Embryonic facial prominence (tissue), 1 donor: ENCODE results near the gene CDK15.

Experiments used
- DNase-seq: peaks from one replicate; pipeline ENCODE4 v3.0.0-alpha.2; 2016; ENCODE audit errors: extremely low spot score

CDK15 gene

DNA sequence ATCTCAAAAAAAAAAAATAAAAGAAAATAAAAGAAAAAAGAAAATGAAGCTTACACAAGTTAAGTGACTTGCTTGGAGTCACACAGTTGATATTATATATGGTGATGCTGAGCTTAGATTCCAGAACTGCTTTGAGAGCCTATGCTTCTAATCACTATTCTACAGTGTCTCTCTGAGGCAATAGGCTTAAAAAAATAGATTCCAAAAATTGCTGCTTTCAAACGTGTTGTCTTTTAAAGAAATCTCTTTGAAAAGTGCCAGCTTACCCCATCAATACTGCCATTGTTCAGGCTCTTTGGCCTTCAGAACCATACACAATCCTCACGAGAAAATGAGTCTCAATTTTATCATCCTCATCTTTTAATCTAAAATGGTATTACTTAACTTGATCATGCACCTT lies 102.6 kb downstream of the CDK15 start:
- DNase-seq = no peak

DNA sequence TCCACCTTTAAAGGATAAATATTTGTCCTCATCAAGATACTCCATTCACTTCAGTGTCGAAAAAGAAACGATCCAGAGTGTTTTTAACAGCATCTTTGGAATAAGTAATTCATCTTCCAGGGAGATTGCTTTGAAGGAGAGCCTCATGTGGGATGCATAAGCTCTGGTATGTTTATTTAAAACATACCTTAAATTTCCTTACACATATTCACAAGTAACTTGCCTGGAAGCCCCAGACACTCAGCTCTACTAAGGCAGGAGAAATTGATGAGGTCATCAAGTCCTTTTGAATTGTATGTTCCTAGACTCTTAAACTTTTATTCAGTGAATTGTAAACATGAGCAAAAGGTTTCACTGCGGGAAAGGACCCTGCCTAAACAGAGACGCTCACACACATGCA lies 103.0 kb downstream of the CDK15 start:
- DNase-seq = no peak

DNA sequence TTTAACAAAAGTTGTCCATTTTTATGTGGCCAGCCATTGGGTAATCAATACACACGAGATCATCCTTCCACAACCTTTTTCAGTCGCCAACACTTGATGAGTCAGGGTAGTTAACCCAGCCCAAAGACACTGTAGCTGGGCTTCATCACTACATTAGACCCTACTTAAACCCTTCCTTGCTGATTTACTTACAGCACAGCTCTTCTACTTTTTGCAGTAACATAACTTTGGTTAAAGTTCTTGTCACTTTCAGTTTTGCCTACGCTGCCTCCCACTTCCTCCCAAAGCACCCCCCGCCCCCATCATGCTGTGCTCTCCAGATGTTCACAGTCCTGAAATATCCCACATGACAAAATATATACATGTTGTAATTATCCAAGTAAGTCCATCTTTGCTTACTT lies 103.6 kb downstream of the CDK15 start:
- no peak for DNase-seq

DNA sequence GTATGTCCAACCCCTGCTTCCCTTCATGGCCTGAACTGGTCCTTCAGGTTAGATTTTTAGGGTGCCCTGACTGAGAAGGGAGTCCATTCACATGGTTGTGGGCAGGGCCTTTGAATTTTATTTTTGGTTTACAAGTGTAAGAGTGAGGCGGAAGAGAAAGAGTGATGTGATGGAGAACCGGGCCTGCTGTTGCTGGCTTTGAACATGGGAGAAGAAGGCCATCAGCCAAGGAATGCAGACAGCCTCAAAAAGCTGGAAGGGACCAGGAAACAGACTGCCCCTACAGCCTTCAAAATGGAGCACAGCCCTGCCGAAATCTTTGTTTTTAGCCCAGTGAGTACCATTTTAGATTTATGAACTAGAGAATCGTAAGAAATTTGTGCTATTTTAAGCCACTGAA lies 105.0 kb downstream of the CDK15 start:
- no peak for DNase-seq

DNA sequence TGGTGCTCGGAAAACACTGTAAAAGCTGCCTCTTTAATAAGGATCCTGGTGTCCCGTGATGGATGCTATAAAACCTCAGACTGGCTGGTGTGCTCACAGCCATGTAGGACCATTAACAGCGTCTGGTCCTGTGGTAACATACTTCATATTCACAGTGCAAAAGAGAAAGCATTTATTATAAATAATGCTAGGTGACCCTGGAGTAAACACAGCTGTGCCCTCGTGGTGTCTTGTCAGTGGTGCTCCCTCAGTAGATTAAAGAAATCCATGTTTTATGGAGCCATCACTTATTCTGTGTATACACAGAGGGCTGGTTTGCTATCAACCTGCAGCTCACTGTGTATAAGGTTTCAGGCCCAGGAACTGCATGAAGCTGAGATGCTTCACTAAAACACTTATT lies 106.9 kb downstream of the CDK15 start:
- no peak for DNase-seq

DNA sequence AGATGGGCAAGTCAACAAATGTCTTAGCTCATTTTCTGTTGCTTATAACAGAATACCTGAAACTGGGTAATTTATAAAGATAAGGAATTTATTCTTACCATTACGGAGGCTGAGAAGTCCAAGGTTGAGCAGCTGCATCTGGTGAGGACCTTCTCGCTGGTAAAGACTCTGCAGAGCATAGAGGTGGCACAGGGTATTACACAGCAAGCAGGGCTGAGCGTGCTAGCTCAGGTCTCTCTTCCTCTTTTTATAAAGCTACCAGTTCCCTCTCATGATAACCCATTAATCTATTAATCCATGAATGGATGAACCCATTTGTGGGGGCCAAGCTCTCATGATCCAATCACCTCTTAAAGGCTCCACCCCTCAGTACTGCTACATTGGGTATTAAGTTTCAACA lies 109.1 kb downstream of the CDK15 start:
- no peak for DNase-seq

DNA sequence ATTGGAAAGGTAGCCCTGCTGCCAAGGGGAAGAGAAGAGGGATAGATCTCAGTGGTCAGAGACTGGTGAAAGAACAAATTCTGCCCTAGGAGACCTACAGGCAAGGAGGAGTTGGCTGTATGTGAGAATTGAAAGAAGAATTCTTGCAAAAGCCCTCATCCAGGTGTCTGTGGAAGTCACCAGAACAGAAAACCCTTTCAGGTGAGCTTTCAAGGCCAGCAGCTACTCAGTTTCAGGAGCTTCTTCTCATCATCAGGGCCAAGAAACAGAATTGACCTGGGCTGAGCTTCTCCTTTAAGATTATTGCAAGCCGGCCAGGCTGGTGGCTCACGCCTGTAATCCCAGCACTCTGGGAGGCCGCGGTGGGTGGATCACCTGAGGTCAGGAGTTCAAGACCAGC lies 110.2 kb downstream of the CDK15 start:
- no peak for DNase-seq

DNA sequence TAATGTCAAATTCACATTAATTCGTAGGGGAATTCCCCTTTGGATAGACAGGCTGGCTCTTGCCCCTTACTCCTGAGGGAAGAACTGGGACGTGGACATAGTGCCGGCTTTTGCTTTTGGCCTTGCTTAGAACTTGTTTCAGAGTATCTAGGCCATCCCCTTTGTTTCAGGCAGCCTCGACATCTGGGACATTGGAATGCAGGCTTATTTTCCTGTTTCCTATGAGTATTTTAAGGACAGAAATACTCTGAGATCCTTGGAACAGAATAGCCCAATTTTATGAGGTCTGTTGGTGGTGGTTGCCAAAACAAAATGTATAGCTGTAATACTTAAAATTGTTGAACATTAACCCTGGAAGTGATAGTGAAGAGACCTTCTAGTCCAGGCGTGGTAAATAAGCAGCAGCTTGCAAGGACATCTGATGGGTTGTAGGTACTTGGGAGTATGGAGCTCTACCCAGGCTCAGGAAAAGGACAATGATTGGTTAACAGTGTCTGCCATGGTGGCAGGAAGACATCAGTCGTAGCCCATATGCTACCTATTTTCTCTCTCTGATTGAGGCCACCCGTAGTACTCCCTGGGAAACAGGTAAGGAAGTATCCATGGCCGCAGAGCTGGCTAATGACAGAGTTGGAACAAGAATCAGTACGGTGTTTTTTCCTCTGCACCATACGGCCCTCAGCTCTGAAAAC lies 112.4 kb downstream of the CDK15 start:
- no peak for DNase-seq

DNA sequence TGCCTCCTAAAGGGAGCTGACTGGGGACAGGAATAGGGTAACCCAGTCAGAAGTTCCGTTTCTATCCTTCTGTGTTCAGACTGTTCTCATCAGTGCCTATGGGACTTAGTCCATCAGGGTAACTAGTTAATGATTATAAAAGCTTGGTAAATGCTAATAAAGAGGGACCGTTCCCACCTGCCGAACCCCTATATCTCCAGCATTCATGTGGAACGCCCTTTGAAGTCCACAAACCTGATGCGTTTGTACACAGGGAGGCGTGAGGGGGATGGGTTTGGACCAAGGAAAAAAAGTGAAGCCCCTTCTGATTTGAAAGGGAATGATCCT lies 112.9 kb downstream of the CDK15 start:
- no peak for DNase-seq

DNA sequence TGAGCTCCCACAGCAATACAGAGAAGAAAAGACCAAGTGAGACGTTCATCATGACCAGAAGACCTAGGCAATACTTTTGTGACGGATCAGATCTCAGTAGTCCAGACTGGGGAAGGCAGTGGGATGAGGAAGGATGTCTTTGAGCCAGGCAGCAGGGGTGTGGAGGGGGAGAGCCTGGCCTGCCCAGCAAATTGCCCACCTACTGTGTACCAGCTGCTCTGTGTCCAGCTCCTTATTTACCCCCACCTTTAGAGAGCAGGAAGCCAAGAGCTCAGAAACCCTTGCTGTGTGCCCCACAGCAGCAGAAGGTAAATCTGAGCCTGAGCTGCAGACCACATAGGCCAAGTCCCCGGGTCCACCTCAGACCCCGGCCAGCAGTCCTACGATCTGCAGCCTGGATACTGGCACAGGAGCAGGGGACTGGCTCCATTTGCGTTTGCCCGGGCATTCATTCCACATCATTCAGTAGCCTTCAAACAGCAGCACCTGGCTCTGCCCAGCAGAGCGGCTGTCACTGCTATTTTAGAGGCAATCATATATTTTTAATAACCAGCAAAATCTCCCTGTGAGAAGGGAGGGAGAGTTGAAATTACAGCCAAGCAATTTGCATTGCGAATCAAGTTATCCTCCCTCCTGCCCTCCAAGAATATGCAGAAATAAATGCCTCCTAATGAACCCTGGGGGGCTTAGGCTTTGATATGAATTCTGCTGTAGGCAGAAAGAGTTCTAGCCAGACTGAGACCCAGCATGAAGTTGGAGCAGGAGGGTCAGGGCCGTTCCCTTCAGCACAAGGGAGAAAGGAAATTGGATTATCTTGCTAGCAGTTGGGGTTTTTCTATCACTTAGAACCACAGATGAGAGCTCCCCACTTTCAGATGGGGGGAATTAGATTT lies 117.3 kb downstream of the CDK15 start:
- DNase-seq = no peak

DNA sequence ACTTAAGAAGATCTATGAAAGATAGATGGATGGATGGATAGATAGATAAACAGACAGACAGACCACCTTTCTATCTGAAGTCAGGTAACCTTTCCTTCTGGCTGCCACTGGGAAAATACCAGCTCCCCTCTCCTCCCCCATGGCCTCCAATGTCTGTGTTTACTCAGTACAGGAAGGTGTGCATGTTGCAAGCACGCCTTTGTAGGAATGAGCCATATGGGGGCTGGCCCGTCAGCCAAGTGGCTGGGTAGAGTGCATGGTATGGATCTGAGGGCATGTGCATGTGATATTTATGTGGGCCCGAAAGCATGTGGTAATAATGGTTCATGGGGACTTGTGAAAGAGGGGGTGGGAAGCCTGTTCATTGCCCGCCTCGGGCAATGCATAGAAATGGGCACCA lies 118.1 kb downstream of the CDK15 start:
- no peak for DNase-seq

DNA sequence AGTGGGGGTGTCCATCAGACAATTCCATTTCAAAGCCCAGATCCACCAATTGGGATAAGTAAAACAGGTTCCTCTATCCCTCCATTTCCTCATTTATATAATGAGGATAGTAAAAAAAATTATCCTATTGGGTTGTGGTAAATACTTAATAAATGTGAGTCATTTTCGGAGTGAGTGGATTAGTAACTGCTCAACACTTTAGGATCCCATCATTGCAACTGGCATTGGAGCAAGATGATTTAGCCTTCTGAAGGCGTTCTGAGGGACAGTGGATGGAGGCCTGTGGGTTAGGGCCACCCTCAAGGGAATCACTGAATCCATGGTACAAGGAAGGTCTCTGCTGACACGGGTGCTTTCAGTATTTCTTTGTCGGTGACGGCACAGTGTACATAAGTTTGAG lies 118.7 kb downstream of the CDK15 start:
- no peak for DNase-seq

DNA sequence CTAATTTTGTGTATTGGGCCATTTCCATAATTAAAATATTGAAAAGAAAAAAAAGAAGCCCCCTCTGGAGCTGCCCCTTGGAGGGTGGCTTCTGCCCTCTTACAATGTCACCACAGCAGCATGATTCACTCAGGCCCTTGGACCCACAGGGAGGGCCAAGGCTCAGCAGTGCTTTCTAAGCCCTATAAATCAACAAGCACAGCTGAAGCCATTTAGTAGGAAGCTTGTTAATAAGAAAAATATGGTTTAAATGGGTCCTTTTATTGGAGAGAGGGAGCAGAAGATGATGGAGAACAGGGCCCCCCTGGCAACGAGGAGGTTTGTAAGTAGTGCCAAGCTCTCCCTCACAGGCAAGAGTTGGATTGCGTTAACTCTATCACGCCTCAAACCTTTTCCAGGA lies 119.7 kb downstream of the CDK15 start:
- no peak for DNase-seq

DNA sequence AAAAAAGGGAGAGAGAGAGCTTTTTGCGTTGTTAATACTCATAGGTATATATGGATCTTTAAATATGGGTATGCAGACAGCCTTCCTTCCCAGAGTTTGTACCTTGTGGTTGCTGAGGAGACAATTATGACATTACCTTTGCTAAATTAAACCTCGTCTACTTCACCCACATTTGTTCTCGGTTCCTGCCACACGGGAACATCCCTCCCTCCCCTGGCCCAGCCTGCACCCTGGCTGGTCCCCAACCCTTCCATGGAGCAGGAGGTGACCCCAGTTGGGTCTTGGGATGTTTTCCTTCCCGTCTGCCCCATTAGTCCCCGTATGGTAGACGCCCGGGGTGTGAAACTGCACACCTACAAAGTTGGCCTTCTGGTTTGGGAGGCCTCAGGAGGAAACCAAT lies 122.0 kb downstream of the CDK15 start:
- no peak for DNase-seq

DNA sequence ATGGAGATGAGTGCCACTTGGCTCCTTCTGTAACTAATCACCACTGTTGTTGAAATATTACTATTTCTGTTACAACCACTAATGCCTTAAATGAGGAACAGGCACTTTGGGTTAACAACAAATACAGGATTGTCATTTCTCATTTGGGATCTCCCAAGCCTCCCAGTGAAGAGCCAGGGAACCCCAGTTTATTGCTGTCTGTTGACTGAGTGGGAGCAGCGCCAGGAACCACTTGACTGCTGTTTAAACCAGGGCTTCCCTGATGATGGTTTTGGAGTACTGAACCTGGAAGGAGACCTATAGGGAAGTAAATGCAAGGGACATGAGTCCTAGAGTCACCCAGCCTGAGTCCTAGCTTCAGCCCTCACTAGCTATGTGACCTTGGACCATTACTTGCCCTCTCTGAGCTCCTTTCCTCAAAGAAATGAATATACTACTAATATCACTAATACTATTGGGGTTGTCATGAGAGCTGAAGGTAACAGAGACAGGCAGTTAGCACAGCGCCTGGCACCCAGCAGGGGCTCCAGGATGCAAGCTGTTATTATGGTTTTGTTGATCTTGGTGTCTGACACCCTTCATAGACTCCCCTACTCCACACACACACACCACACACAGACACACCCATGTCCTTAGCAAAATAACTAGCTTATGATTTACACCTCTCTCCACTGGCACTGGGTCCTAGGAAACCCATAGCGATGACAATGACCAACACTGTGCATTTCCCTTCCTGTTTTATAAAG lies 123.1 kb downstream of the CDK15 start:
- DNase-seq = no peak

DNA sequence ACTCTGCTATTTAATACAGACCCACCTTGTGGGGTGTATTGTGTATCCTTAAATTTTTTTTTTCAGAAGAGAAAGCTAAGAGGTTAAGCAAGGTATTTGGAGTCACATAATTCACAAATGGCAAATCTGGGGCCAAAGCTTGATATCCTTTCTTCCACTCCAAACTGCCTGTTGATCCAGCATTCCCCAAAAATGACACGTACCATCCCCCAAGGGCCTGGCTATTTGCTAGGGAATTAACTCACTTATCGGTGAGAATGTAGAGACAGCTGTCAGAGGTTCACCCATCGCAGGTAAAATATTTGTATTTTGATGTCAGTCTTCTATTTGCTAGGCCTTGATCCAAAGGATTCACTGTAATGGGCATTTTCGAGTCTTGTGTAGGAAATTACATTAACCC lies 123.7 kb downstream of the CDK15 start:
- no peak for DNase-seq

DNA sequence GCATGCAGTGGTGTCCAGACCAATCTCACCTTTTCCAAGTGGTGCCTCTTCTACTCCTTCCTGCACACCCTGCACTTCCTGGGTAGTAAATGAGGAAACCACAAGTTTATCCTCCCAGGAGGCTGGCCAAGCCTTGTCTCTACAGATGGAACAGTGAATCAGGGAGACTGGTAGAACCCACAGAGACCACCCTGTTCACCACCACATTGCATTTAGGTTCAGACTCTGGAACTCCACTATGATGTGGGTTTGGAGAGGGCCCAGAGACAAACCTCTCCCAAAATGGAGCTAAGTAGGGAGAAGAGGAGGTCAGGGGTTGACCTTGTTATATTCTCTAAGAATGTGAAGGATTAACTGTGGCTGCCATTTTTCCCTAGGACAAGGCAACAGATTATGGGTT lies 124.5 kb downstream of the CDK15 start:
- no peak for DNase-seq

DNA sequence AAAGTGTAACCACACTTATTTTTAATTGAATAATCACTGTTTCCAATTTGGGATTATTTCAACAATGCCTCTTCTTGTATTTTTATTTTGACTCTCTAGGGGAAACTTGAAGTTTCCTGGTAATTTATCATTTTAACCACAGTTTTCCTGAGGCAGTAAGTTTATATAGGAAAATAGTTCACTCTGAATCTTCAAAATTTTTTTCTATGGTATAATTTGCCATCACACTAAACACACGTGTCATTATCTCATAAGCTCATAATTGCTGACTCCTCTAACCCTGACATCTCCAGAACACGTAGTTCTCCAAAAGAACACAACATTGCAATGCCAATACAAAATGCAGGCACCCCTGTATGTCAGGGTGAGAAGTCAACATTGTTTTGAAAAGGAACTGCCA lies 125.1 kb downstream of the CDK15 start:
- no peak for DNase-seq

DNA sequence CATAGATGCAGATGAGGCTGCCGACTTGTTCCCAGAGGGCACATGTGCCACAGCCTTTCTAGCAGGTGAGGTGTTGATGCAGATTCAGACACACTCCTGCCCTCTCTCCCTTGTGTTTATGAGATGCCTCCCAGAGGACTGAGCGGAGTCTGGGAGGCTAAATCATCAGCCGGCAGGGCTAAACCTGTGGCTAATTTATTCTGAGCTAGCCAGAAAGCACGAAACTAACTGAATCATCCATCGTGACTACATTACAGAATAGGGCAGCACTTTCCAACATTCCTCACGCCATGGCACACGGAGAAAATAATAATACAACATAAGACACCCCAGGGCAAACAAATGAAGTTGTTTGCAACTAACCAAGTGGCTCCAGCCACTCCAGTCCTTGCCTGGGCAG lies 125.6 kb downstream of the CDK15 start:
- no peak for DNase-seq

DNA sequence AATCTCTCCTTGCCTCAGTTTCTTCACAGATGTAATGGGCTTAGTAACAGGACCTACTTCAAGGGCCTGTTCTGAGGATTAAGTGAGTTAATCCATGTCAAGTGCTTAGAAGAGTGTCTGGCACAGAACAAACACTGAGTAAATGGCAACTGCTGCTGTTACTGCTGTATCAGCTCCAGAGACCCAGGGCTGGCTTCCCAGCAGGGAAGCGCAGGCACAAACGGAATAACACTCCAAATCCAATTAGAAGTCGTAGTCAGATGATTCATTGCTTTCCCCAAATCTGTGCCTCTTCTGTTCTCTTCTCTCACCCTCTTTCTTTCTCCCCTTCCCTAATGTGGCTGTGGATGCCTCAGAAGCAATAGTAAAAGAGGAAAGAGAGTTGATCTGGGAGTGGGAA lies 126.2 kb downstream of the CDK15 start:
- no peak for DNase-seq

DNA sequence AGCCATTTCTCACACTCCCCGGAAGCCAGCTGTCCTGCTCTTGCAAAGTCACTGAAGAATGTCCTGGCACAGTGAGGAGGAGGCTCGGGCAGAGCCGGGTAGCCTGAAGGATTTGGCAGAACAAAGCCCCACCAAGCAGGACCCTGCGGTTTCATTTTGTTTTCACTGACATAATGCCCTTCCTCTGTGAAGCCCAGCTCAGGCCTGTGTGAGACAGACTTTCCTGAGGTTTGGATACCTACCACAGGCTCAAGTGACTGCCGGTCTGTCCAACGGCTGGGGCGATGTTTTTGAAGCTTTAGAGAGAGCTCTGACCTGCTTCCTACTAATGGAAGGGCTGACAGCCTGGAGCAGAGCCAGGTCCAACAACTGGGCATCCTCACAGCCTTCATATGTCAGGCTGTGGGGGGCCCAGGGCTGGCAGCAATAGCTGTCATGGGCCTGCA lies 127.5 kb downstream of the CDK15 start:
- DNase-seq = no peak

DNA sequence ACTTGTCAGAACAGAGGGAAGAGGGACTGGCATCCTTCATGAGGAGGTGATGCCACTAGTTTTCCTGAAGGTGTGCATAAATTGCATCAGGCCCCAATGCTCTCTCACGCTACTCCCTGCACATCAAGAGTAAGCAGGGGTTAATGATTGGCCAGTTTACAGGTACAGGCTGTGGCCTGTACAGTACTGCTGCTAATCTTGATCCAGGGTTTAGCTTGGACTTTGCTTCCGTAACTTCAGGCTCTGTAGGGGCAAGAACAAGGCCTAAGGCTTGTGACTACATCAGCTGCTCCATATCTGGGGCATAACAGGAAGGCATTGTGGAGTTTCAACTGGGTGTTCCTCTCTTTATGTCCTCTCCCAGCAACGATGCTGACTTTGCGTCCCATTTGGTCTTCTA lies 130.5 kb downstream of the CDK15 start:
- DNase-seq = no peak

DNA sequence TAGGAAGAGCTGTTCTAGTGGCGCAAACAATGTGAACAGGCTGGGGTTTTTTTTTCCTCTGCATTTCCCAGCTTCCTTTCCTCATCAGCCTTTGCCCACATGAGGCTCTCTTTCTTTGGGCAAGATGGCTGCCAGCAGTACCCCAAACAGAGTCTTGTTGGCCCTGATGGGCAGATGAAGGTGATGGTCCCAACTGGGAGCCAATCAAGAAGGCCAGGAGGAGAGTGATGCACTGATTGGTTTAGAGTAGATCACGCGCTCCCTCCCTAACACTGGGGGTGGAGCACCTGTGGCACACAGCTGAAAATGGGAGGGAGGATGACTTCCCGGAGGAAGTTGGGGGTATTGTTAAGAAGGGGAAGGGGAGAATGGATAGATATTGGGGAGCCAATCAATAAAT lies 131.0 kb downstream of the CDK15 start:
- DNase-seq = no peak
